HG02642 (cell line): ENCODE data around the gene PLEKHA4.
"Not testable (repeated sequence)": the region's sequence is repeated elsewhere in the genome, so short reads cannot be mapped to it uniquely, and the experiment has no call there.

Experiments
- ATAC-seq: cut with Tn5 transposase; IDR thresholded peaks from one replicate; pipeline ENCODE4 v1.9.1; 2021; ENCODE audit warnings: mild to moderate bottlenecking; ENCODE audit not compliant: unreplicated experiment, poor library complexity

Gene PLEKHA4

DNA sequence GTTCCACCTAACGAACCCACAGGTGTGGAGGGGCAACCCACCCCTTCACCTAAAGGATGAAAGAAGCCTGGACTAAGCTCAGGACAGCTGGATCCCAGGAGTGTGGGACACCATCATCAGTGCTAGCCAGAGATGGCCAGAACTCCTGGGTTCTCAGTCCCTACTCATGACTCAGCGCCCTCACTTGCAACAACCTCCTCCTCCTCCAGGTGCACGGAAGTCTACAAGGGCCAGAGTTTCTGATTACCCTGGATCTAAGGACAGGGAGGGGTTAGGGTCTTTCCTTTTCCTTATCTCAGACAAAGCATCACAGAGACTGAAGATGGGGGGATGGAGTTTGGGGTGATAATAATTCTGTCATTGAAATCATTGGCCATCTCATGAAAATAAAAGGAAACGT is 22.1 kb upstream of the PLEKHA4 start:
- ATAC-seq: no peak

DNA sequence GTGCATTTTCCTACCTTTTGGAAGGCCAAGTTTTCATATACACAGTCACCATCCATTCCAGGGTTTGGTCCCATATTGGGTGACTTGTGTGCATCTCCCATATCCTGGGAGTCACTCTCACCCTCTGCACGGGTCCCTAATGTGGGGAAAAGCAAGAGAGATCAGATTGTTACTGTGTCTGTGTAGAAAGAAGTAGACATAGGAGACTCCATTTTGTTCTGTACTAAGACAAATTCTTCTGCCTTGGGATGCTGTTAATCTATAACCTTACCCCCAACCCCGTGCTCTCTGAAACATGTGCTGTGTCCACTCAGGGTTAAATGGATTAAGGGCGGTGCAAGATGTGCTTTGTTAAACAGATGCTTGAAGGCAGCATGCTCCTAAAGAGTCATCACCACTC is 21.1 kb upstream of the PLEKHA4 start:
- ATAC-seq: not testable (repeated sequence)

DNA sequence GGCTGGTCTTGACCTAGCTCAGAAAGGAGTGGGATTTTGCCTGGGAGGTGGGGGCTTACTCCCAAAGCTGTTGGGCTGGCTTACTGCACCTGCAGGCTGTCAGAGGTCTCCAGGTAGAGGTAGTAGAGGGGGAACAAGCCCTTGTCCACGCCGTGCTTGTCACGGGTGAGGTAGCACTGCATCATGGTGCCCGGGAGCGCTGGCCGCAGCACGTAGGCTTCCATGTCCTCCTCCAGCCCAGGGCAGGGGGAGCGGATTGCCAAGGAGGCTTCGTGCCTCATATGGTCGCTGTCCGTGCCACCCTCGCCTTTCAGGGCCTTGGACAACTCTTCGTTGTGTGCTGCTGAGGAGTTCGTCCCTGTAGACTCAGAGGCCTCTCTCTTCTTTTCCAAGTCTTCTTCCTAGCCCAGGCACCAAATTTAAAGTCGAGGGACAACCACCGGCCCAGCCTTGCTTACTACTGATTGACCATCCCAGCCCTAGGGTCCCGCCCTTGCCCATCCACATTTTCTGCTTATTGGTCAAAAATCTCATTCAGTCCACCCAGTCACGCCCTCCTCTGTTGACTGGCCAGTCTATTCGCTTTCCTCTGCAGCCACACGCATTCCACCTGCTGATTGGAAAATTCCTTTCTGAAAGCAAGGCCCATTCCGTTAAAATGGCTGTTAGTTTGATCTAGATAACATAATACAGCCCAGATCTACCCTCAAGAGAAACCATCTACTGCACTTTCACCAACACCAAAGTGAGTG is 19.6 kb upstream of the PLEKHA4 start:
- ATAC-seq: no peak

GRCh38 chr19:48883726-48884125 is 15.3 kb upstream of the PLEKHA4 start:
- ATAC-seq: no peak

DNA sequence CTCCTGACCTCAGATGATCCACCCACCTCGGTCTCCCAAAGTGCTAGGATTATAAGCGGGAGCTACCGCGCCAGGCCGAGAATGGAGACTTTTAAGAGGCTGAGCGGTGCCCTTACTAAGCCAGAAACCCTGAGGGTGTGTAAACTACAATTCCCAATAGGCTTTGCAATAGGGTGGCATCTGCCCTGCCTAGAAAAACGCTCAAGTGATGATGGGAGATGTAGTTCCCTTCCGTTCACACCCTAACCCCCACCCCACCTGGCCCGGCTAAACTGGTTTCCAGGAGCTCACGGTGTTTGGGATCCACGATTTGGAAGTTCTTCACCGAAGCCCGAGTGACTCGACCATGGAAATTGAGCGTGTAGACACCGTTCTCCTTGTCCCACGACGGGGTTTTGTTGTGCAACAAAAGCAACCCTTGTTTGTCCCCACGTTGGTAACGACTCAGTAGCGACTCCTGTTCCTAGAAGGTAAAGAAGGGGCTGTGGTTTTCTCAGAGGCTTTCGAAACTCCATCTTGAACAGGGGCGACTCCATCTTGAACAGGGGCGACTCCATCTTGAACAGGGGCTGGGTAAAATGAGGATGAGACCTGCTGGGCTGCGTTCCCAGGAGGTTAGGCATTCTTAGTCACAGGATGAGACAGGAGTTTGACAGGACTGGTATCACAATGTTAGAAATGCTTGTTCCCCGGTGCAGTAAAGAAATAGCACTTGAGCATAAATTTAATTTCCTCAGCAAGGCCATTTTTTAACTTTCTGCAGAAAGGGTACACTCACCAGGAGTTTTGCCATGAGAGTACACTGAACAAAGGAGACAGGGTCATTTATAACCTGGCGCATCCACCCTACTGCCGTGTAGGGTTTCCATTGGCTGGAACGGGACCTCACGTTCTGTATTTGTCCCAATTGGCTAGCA is 13.6 kb upstream of the PLEKHA4 start:
- no peak for ATAC-seq

- not testable (repeated sequence) for ATAC-seq
Observed at GRCh38 chr19:48879696-48880095, 11.3 kb upstream of the PLEKHA4 start.

GRCh38 chr19:48879025-48879637 is 10.7 kb upstream of the PLEKHA4 start:
- no peak for ATAC-seq

- no peak for ATAC-seq
Observed at GRCh38 chr19:48878196-48879024, 10.0 kb upstream of the PLEKHA4 start.

DNA sequence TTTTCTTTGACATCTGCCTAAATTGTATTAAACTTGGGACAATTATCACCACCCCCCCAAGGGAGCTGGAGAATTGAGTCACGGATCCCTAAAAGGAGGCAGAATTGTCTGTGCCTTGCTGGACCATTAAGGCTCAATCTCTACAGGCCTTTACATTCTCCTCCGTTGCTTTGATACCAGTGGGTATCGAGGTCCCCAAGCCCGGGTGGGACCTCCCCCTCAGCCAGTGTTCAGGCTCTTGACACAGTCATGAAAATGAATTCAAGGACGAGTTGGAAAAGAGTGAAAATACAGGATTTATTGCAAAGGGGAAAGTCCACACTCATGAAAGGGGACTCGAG is 9.4 kb upstream of the PLEKHA4 start:
- ATAC-seq: no peak

GRCh38 chr19:48876043-48876981 is 7.9 kb upstream of the PLEKHA4 start:
- not testable (repeated sequence) for ATAC-seq

DNA sequence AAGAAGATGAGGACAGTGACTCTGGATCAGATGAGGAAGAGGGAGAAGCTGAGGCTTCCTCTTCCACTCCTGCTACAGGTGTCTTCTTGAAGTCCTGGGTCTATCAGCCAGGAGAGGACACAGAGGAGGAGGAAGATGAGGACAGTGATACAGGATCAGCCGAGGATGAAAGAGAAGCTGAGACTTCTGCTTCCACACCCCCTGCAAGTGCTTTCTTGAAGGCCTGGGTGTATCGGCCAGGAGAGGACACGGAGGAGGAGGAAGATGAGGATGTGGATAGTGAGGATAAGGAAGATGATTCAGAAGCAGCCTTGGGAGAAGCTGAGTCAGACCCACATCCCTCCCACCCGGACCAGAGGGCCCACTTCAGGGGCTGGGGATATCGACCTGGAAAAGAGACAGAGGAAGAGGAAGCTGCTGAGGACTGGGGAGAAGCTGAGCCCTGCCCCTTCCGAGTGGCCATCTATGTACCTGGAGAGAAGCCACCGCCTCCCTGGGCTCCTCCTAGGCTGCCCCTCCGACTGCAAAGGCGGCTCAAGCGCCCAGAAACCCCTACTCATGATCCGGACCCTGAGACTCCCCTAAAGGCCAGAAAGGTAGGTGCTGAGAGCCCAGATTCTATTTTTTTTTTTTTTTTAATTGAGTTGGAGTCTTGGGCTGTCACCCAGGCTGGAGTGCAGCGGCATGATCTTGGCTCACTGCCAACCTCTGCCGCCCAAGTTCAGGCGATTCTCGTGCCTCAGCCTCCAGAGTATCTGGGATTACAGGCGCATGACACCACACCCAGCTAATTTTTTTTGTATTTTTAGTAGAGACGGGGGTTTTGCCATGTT is 6.1 kb upstream of the PLEKHA4 start:
- ATAC-seq: no peak

- no peak for ATAC-seq
Observed at GRCh38 chr19:48873476-48874302, 5.3 kb upstream of the PLEKHA4 start.

DNA sequence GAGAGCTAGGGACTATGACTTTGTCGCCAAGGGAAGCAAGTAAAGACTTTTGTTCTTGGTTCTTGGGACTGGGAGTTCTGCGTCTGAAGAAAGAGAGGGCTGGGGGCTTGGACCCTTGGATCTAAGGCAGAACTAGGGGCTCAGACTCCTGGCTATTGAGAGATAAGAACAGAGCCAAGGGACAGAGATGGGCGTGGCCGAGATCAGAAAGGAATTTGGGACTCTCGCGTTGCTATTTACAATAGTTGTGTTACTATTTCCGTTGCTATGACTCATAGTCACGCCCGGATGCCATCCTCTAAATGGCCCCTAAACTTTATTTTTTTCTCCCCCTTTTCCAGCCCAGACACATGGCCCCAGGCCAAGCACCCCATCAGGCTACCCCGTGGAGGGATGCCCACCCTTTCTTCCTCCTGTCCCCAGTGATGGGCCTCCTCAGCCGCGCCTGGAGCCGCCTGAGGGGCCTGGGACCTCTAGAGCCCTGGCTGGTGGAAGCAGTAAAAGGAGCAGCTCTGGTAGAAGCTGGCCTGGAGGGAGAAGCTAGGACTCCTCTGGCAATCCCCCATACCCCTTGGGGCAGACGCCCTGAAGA is 4.6 kb upstream of the PLEKHA4 start:
- peak; percentile 8 for ATAC-seq

DNA sequence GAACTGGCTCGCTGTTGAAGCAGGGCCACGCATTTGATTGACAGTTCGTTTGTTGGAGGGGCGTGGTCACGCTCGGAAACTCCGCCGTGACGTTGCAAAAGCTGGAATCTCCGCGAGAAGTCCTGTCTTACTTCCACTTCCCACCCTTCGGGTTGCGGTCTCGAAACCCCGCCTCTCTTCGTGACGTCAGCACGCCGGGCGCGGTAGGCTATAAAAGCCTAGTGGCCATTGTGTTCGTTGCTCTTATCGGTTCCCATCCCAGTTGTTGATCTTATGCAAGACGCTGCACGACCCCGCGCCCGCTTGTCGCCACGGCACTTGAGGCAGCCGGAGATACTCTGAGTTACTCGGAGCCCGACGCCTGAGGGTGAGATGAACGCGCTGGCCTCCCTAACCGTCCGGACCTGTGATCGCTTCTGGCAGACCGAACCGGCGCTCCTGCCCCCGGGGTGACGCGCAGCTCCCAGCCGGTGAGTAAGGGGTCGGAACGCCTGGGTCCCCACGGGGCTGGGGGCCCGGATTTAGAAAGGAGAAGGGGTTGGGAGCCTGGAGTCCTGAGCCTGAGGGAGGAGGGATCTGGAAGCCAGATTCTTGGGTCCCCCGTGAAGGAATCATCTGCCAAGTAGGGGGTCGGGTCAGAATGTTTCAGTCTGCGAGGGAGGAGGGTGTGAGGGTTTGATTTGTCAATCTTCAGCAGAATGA is 3.9 kb upstream of the PLEKHA4 start, which contains the start of gene PPP1R15A:
Gene PPP1R15A (plus strand): TSS at position 240 of the 702 bp plus-strand sequence. CDS start 813 bp downstream, outside the sequence.
- ATAC-seq: peak; percentile 55

GRCh38 chr19:48871471-48872181 is 3.2 kb upstream of the PLEKHA4 start:
- not testable (repeated sequence) for ATAC-seq

DNA sequence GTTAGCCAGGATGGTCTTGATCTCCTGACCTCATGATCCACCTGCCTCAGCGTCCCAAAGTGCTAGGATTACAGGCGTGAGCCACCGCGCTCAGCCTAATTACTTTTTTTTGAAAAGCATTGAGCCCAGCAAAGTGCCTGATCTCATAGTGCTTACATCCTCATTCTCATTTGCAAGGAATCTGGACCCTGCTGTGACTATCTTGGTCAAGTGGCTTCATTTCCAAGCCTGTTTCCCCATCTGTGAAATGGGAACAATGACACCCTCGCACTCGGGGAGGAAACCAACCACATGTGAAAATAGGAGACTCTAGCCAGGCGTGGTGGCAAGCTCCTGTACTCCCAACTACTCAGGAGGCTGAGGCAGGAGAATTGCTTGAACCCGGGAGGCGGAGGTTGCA is 1.6 kb upstream of the PLEKHA4 start:
- no peak for ATAC-seq
